ENCODE measurements around the gene MED13L.

GRCh38 chr12:116160883-116161458 is 116.5 kb downstream of the MED13L start:
- TF ChIP-seq CTCF (conservative IDR thresholded peaks at IDR 0.05 in 1 of 2, IDR thresholded peaks at IDR 0.05 in 1 of 2; ENCODE audit: extremely low read depth in 1 of 2, insufficient read depth in 1 of 2, low read depth in 1 of 2, low read length in 2 of 2) = no peak
- TF ChIP-seq EZH2 (IDR thresholded peaks at IDR 0.05; ENCODE audit: borderline replicate concordance, low read length) = no peak
